22Rv1 (cell line): ENCODE data around the gene QSOX2.

ENCODE experiments used
- H3K27ac ChIP-seq: fragments of 450-650 bp; 2 replicates; pipeline ENCODE4 v1.5.1; 2017
- CTCF ChIP-seq: fragments of 450-650 bp; IDR thresholded peaks from 2 replicates; pipeline ENCODE4 v1.5.1; 2017; ENCODE audit warnings: mild to moderate bottlenecking
- ZFX ChIP-seq: fragments of 450-650 bp; IDR thresholded peaks from 2 replicates; pipeline ENCODE4 v1.6.1; 2017; ENCODE audit warnings: antibody characterized with exemption, borderline replicate concordance

Gene QSOX2

GRCh38 chr9:136172412-136173079, 73.1 kb downstream of the QSOX2 start:
- H3K27ac ChIP-seq = no peak overlapping the region
- no peak for TF ChIP-seq CTCF
- no peak for TF ChIP-seq ZFX

- H3K27ac ChIP-seq = no peak overlapping the region
Observed at GRCh38 chr9:136171801-136172411, 73.7 kb downstream of the QSOX2 start.

GRCh38 chr9:136171009-136171800, 74.4 kb downstream of the QSOX2 start:
- TF ChIP-seq ZFX (no peak), CTCF (no peak)
- H3K27ac ChIP-seq = no peak overlapping the region

More at GRCh38 chr9:136171801-136172411, 73.7 kb downstream of the QSOX2 start:
- TF ChIP-seq ZFX (no peak), CTCF (no peak)

GRCh38 chr9:136170006-136170901, 75.4 kb downstream of the QSOX2 start:
- no peak overlapping the region for H3K27ac ChIP-seq
- TF ChIP-seq CTCF = peak; percentile 89
- no peak for TF ChIP-seq ZFX

GRCh38 chr9:136169495-136169894, 76.1 kb downstream of the QSOX2 start:
- TF ChIP-seq ZFX (no peak), CTCF (no peak)
- no peak overlapping the region for H3K27ac ChIP-seq

- TF ChIP-seq ZFX = no peak
- no peak for TF ChIP-seq CTCF
Observed at GRCh38 chr9:136163248-136163850, 82.3 kb downstream of the QSOX2 start.

More at GRCh38 chr9:136163248-136163850, 82.3 kb downstream of the QSOX2 start:
- H3K27ac ChIP-seq = no peak overlapping the region
